ENCODE data around the gene LKAAEAR1.

Gene LKAAEAR1

DNA sequence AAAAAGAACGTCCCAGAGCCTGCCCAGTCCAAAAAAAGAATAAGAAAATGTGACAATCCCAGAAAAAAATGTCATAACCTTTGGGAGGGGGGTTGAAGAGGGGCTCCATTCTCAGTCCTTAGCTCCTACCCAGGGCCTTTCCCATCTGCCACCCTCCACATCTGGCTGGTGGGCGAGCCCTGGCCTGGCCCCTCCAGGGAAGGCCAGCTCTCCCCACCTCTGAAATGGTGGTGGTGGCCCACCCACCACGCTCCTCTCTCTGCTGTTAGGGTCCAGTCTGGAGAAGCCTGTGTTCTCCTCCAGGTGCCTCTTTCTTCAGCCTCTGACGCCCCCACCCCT is 5.3 kb downstream of the LKAAEAR1 start:
- no peak for DNase-seq (ENCODE audit: low spot score)

DNA sequence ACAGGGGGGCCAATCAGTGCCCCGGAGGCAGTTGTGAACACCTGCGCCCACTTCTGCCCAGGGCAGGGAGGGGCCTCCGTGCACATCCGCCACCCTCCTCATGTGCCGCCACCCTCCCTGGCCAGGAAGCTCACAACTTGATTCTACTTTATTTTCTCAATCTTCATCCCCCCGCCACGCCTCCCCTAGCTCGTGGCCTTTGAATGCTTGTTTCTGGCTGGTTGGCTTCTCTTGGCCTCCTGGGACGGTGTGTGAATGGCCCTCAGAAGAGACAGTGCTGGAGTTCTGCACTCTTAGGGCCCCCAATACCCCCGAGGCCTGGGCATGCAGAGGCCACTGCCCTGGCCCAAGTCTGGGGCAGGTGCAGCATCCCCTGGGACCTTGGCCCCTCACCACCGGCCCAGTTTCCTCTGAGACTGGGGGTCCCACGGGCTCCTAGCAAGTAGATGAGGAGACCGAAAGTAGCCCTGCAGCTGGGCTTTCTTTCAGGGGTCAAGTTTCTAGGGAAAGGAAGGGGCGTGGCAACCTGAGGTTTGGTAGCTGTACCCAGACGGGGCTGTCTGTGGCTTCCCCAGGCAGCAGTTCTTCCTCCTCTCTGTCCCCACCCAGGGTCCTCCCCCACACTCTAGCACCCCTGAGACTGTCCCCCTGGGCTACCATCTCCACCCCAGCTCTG is 6.2 kb downstream of the LKAAEAR1 start:
- no peak for DNase-seq (ENCODE audit: low spot score)

DNA sequence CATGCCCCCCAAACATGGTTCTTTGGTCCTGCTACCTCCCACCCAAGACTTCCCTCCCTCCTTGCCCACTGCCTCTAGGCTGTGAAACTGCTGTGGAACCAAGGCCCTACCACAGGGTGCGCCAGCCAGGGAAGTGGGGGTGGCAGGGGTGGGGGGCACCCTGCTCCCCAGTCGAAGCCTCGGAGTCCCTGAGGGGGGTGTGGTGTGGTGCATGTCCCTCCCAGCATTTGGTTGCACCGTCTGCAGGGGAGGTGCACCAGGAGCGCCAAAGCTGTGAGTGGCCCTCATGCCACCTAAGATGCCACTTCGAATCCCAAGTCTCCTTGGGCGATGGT is 6.7 kb downstream of the LKAAEAR1 start:
- no peak for DNase-seq (ENCODE audit: low spot score)

DNA sequence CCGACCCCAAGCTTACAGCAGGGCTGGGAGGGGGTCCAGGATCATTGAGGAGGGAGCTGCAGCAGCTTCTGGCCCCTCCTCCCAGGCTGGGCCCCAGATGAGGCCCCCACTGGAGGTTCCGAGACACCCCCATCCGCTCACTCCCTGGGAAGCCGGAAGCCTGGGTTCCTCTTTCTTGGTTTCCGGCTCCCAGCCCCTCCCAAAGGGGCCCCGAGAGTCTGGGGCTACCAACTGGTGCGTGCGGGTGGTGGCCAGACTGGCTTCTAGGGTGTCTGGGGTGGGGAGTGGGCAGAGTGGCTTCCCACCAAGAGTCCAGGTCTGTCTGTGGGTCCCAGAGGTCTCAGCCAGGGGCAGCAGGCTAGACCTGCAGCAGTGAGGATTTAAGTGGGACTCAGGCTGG is 7.1 kb downstream of the LKAAEAR1 start:
- DNase-seq (ENCODE audit: low spot score): no peak

DNA sequence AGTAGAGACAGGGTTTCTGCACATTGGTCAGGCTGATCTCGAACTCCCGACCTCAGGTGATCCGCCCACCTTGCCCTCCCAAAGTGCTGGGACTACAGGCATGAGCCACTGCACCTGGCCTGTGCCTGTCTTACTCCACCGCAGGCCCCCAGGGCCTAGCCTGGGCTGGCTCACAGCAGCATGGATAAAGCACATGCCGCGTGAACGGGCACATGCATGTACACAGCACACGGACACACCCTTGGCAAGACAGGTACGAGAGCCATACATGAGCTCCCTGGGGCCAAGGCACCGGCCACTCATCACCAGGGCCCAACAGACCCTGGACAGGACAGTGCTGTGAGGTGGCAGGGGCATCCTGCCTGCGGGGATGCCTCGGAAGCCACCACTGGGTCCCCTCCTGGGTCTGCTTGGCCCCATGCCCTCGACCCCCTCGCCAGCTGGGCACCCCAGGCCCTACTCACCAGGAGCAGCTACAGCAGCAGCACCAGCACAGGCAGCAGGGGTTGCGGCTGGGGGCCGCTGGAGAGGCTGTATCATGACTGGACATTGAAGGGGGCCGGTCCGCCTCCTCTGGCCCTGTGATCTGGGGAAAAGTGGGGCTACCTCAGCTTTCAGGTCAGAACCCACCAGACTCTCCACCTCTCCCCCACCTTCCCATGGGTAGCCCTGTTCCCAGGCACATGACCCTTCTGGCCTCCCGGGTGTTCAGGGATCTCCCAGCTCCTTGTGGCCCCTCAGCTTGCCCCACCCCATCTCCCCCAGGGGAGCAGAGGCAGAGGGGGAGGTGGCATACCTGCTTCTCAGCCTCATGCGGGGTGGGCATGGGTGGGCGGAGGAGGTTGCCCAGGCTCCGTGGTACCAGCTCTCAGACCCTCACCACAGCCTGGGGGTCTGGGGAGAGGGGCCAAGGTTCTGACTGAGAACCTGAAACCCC is 7.9 kb downstream of the LKAAEAR1 start:
- DNase-seq (ENCODE audit: low spot score): no peak

GRCh38 chr20:64075556-64075955 is 8.6 kb downstream of the LKAAEAR1 start:
- DNase-seq (ENCODE audit: low spot score): no peak

- DNase-seq (ENCODE audit: low spot score): no peak
Observed at GRCh38 chr20:64074963-64075362, 9.2 kb downstream of the LKAAEAR1 start.

DNA sequence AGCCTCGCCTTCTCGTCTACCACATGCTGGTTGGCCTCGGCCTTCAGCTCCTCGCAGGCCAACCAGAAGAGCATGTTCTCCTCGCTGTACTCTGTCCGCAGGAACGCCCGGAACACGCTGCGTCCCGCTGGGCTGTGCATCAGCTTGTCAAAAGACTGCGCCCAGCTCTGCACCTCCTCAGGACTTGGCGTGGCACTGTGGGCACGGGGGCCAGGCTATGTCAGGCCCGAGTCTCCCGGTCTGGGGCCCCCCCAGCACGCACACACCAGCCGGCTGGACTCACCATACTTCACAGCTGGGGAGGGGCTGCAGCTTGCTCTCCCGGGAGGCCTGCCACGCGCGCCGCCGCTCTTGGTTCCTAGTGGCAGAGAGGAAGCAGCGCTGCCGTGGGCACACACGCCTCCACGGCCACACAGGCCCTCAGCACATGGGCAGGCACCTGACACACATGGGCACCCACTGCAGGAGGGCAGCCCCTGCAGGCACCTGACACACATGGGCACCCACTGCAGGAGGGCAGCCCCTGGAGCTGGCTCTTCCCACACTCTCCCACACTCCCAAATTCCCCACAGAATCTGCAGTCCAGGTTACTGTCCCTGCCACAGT is 9.9 kb downstream of the LKAAEAR1 start:
- no peak for DNase-seq (ENCODE audit: low spot score)

GRCh38 chr20:64073476-64074183 is 10.6 kb downstream of the LKAAEAR1 start:
- DNase-seq (ENCODE audit: low spot score): no peak

DNA sequence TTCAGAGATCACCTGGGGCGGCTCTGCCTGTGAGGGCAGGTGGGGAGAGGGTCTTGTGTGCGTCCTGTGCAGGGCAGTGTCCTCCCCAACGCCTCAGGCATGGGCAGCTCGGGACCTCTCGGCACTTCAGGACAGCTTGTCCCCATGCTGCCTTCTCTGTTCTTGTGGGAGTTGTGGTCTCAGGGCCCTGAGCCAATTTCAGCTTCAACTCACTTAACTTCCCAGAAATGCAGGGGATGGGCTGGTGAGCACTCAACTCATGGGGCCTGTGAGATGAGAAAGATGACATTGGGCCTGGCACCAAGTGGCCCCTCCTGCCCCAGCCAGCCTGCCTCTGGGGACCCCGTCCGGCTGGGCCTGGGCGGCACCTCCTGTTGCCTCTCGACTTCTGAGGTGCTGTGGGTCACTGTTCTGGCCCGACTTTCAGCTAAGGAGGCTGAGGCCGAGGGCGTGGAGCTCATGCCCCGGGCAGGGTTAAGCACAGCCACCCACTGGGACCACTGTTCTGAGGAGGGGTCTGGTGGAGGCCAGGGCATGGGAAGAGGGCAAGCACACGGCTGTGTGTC is 11.6 kb downstream of the LKAAEAR1 start:
- no peak for DNase-seq (ENCODE audit: low spot score)

- no peak for DNase-seq (ENCODE audit: low spot score)
Observed at GRCh38 chr20:64071341-64072332, 12.6 kb downstream of the LKAAEAR1 start.

- no peak for DNase-seq (ENCODE audit: low spot score)
Observed at GRCh38 chr20:64070244-64070993, 13.8 kb downstream of the LKAAEAR1 start.

DNA sequence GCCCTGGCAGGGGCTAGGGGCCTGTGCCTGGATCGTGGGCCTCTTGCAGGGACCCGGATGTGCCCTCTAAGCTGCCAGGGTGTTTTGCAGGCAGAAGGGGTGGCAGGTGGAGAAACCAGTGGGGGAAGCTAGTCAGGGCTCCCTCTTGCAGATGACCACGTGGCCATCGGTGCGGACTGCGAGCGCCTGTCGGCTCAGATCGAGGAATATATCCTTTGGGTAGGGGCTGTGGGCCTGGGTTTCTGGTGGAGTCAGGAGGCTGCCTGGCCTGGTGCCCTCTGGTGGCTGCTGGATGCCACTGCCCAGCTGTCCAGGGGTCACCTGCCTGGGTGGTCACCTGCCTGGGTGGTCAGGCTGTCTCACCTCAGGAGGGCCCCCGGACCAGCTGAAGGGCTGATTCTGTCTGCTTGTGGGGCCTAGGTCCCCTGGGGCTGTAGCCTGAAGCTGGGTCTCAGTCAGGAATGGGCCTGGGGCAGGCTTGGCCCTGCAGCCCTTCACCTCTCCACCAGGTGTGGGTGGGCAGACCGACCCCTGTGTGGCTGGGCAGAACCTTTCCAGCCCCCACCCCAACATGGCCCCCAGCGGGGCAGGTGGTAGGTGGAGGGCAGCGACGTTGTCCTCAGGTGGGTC is 14.5 kb downstream of the LKAAEAR1 start:
- peak; percentile 67 for DNase-seq (ENCODE audit: low spot score)

DNA sequence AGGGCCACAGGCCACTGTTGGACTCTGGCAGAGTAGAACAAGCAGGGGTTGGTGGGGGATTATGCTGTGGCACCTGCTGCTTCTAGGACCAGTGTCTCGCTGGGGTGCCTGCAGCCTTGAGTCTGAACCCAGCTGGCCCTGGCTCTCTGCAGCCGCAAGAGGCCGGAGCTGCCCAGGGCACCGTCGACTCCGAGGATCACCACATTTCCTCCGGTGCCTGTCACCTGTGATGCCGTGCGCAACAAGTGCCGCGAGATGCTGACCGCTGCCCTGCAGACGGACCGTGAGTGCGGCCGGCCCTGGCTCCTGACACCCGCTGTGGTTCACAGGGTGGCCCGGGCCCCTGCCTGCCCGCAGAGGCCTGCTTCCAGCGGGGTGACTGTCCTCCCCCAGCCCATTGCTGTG is 15.0 kb downstream of the LKAAEAR1 start:
- no peak for DNase-seq (ENCODE audit: low spot score)

DNA sequence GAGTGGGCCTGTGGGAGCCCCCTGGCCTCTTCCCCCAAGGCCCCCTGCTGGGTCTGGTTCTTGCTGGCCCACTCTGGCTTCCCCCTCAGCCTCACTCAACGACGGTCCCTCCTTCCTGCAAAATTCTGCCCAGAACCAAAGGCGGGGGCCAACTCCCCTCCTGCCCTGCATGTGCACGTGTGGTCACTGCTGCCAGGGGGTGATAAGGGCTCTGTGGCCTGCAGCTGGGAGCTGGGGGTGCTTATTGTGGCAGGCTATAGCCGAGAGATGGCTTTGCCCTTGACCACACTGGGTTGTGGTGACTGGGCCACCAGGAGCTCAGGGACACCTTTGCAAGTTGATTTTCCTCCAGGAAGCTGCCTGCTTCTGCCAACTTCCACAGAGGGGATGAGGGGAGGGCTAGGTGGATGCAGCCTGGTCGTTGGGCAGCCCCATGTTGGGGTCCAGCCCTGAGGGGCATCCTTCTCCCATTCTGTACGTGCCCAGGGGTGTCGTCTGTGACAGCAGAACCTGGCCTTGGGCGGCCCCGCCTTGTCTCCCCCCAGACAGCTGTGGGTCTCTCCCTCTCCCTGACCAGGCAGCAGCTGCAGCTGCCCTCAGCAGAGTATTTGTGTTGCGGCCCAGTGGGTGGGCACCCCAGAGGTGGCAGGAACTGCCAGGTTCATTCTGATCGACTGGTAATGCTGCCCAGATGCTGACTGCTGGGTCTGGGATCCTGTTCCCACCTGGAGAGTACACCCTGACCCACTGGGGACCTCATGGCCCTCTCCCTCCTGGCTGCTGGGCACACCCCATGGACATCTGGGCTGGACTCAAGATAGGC is 15.6 kb downstream of the LKAAEAR1 start:
- DNase-seq (ENCODE audit: low spot score): no peak

GRCh38 chr20:64067733-64068307 is 16.4 kb downstream of the LKAAEAR1 start:
- no peak for DNase-seq (ENCODE audit: low spot score)

DNA sequence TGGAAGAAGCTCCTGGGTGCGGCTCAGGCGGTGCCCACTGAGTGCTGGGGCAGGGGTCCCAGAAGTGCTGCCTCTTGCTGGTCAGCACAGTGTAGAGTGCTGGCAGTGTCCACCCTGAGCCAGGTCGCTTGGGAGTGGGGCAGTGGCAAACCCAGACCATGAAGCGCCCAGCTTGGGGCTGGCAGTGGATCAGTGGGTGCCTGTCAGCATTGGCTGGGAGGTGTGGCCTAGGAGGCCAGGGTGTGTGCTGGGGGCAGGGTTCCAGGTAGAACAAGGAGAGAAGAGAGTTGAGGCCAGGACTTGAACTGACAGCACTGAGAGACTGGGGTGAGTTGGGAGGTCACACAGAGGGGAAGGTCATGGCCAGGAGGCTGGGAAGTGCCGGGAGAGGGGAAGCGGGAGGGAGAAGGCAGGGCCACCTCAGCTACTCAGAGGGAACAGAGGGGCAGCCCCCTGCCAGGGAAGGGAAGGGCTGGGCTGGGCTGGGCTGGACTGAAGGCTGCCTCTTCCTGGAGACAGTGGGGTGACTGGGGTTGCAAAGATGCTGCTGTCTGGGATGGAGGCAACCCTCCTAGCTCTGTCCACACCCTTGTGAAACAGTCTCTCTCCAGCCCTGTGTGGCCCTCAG is 17.1 kb downstream of the LKAAEAR1 start:
- DNase-seq (ENCODE audit: low spot score): no peak

DNA sequence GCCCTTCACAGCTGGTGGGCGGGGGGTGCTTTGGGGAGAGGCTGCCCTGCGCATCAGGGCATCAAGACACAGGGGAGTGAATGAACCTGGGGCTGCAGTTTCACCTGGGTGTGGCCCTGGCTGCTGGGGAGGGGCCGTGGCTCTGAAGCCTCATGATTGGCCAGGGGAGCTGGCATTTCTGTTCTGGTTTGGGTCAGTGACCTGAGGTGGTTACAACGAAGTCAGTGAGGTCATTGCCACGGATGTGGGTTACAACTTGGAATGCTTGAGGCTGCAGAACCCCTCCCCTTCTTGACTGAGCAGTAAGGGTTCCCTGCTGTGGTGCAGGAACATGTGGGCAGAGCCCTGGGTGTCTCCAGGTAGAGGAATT is 18.2 kb downstream of the LKAAEAR1 start:
- DNase-seq (ENCODE audit: low spot score): peak; percentile 86

Data from AG08396 (cell line).